ENCODE measurements around the gene ATP6V1G3. TPM values are rescaled to one million over a fixed set of nuclear protein-coding genes. Genes with fewer than 3 reads are reported as not detected.

ATP6V1G3 gene, protein sequence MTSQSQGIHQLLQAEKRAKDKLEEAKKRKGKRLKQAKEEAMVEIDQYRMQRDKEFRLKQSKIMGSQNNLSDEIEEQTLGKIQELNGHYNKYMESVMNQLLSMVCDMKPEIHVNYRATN
- not detected in 5 replicates for total RNA-seq (2022; extraction: Qiagen RNA extraction)

DNA sequence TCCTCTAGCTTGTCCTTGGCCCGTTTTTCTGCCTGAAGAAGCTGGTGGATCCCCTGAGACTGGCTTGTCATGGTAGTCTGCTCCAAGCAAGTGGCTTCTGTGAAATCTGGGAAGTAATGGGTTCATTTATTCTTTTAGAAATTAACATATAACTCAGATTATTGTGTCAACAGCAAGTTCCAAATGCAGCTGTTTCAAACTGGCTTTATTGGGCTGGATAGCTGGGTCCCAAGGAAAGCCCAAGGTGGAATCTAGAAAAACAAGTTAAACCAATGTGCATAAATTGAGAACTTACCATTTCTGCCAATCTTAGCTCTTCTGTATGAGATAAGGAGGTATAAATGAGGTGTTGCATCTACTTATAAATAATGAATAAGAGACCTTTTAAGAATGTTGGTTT, at the start of gene ATP6V1G3:
TSS of gene ATP6V1G3 (minus strand) at position 101 of the 400 bp plus-strand sequence. CDS start at position 71, 30 bp downstream.

Other genes starting within 250 kb of the ATP6V1G3 start
- gene PTPRC, start 98.4 kb upstream of the ATP6V1G3 start, total RNA-seq (2022; extraction: Qiagen RNA extraction), result not detected in 5 replicates